ENCODE measurements around the gene GATAD2A. TPM values are rescaled to one million over a fixed set of nuclear protein-coding genes. Genes with fewer than 3 reads are reported as not detected.

Gene GATAD2A
- total RNA-seq, 1 donor from 2014 or later, result 75.6 TPM

GRCh38 chr19:19421299-19421696 is 15.8 kb downstream of the GATAD2A start:
- Mint-ChIP-seq H3K4me1 (ENCODE audit: unreplicated experiment) (peaks cover 13% of the 10 kb centered on the region), H3K27ac (ENCODE audit: unreplicated experiment) (no peak overlapping the region), H3K27me3 (ENCODE audit: unreplicated experiment) (no peaks in the 10 kb centered on the region), H3K9me3 (ENCODE audit: unreplicated experiment) (no peaks in the 10 kb centered on the region), H3K36me3 (ENCODE audit: unreplicated experiment) (no peaks in the 10 kb centered on the region), H3K4me3 (ENCODE audit: unreplicated experiment) (no peak overlapping the region)
- no peak for TF ChIP-seq CTCF (IDR thresholded peaks at IDR 0.05)
- DNase-seq (ENCODE audit: extremely low spot score, unreplicated experiment), result no peak

GRCh38 chr19:19422156-19422555 is 16.7 kb downstream of the GATAD2A start:
- no peaks in the 10 kb centered on the region for H3K36me3 Mint-ChIP-seq (ENCODE audit: unreplicated experiment)
- no peak overlapping the region for H3K27ac Mint-ChIP-seq (ENCODE audit: unreplicated experiment)

GRCh38 chr19:19423322-19423721 is 17.8 kb downstream of the GATAD2A start:
- no peak for TF ChIP-seq CTCF (IDR thresholded peaks at IDR 0.05)
- H3K36me3 Mint-ChIP-seq (ENCODE audit: unreplicated experiment), result no peaks in the 10 kb centered on the region
- DNase-seq (ENCODE audit: extremely low spot score, unreplicated experiment), result no peak

More at GRCh38 chr19:19422156-19422555, 16.7 kb downstream of the GATAD2A start:
- Mint-ChIP-seq H3K4me3 (ENCODE audit: unreplicated experiment) (no peak overlapping the region), H3K27me3 (ENCODE audit: unreplicated experiment) (no peaks in the 10 kb centered on the region), H3K4me1 (ENCODE audit: unreplicated experiment) (peaks cover 13% of the 10 kb centered on the region), H3K9me3 (ENCODE audit: unreplicated experiment) (no peaks in the 10 kb centered on the region)
- no peak for TF ChIP-seq CTCF (IDR thresholded peaks at IDR 0.05)
- DNase-seq (ENCODE audit: extremely low spot score, unreplicated experiment), result no peak

GRCh38 chr19:19425170-19425875 is 19.8 kb downstream of the GATAD2A start:
- no peak for TF ChIP-seq CTCF (IDR thresholded peaks at IDR 0.05)
- no peak for DNase-seq (ENCODE audit: extremely low spot score, unreplicated experiment)
- no peak overlapping the region for H3K27ac Mint-ChIP-seq (ENCODE audit: unreplicated experiment)
- peaks cover 10% of the 10 kb centered on the region for H3K4me1 Mint-ChIP-seq (ENCODE audit: unreplicated experiment)
- no peak overlapping the region for H3K4me3 Mint-ChIP-seq (ENCODE audit: unreplicated experiment)
- H3K27me3 Mint-ChIP-seq (ENCODE audit: unreplicated experiment), result no peaks in the 10 kb centered on the region
- no peaks in the 10 kb centered on the region for H3K9me3 Mint-ChIP-seq (ENCODE audit: unreplicated experiment)
- no peaks in the 10 kb centered on the region for H3K36me3 Mint-ChIP-seq (ENCODE audit: unreplicated experiment)

More at GRCh38 chr19:19423322-19423721, 17.8 kb downstream of the GATAD2A start:
- H3K27ac Mint-ChIP-seq (ENCODE audit: unreplicated experiment), result peak overlapping the region; percentile 8
- H3K9me3 Mint-ChIP-seq (ENCODE audit: unreplicated experiment), result no peaks in the 10 kb centered on the region
- no peak overlapping the region for H3K4me3 Mint-ChIP-seq (ENCODE audit: unreplicated experiment)
- H3K27me3 Mint-ChIP-seq (ENCODE audit: unreplicated experiment), result no peaks in the 10 kb centered on the region
- peaks cover 15% of the 10 kb centered on the region for H3K4me1 Mint-ChIP-seq (ENCODE audit: unreplicated experiment)

- no peak for TF ChIP-seq CTCF (IDR thresholded peaks at IDR 0.05)
- Mint-ChIP-seq H3K4me3 (ENCODE audit: unreplicated experiment) (no peak overlapping the region), H3K27ac (ENCODE audit: unreplicated experiment) (no peak overlapping the region), H3K27me3 (ENCODE audit: unreplicated experiment) (no peaks in the 10 kb centered on the region), H3K9me3 (ENCODE audit: unreplicated experiment) (no peaks in the 10 kb centered on the region), H3K4me1 (ENCODE audit: unreplicated experiment) (peaks cover 10% of the 10 kb centered on the region), H3K36me3 (ENCODE audit: unreplicated experiment) (no peaks in the 10 kb centered on the region)
- no peak for DNase-seq (ENCODE audit: extremely low spot score, unreplicated experiment)
Measured at GRCh38 chr19:19426216-19426615, 20.7 kb downstream of the GATAD2A start.
